ENCODE data around the gene TTC27. TPM values are rescaled to one million over a fixed set of nuclear protein-coding genes. Genes with fewer than 3 reads are reported as not detected.

Gene TTC27
- total RNA-seq, 6 donors from 2014 or later: 9.4 to 24.0 (median 12.3) TPM

- Histone ChIP-seq H3K9me3 (peaks cover 0 to 5% (median 0%) of the 10 kb centered on the region in 4 donors), H3K27ac (no peak overlapping the region), H3K4me3 (no peak overlapping the region), H3K4me1 (peaks cover 0 to under 1% (median 0%) of the 10 kb centered on the region in 4 donors), H3K36me3 (no peaks in the 10 kb centered on the region), H3K27me3 (no peaks in the 10 kb centered on the region)
- WGBS, 2 donors: 76 to 84% methylated on average over 2 of the region's 2 CpGs
- DNase-seq (no peak), ATAC-seq (ENCODE audit: low FRiP score in 2 of 2) (no peak)
- TF ChIP-seq CTCF (IDR thresholded peaks at IDR 0.05): no peak
- no peak for TF ChIP-seq POLR2AphosphoS5 (IDR thresholded peaks at IDR 0.05)
- TF ChIP-seq EP300 (IDR thresholded peaks at IDR 0.05): no peak
- no peak for TF ChIP-seq POLR2A (IDR thresholded peaks at IDR 0.05)
Measured at GRCh38 chr2:32832821-32833220, 205.0 kb downstream of the TTC27 start.

GRCh38 chr2:32833709-32834108 lies 205.9 kb downstream of the TTC27 start:
- Histone ChIP-seq H3K4me3 (no peak overlapping the region), H3K27ac (no peak overlapping the region), H3K4me1 (peaks cover 0 to 4% (median 0%) of the 10 kb centered on the region in 4 donors), H3K27me3 (no peaks in the 10 kb centered on the region), H3K9me3 (peaks cover 0 to 5% (median 0%) of the 10 kb centered on the region in 4 donors), H3K36me3 (no peaks in the 10 kb centered on the region)
- ATAC-seq (ENCODE audit: low FRiP score in 2 of 2): no peak
- TF ChIP-seq EP300 (IDR thresholded peaks at IDR 0.05): no peak
- TF ChIP-seq POLR2AphosphoS5 (IDR thresholded peaks at IDR 0.05): no peak
- 40 to 69% methylated on average over 2 of the region's 2 CpGs for WGBS, 2 donors
- no peak for DNase-seq

- peaks cover 0 to 4% (median 0%) of the 10 kb centered on the region in 4 donors for H3K4me1 ChIP-seq
- 48 to 60% methylated on average over 3 of the region's 3 CpGs for WGBS, 2 donors
- ATAC-seq (ENCODE audit: low FRiP score in 2 of 2): no peak
- TF ChIP-seq POLR2AphosphoS5 (IDR thresholded peaks at IDR 0.05): no peak
- TF ChIP-seq EP300 (IDR thresholded peaks at IDR 0.05): no peak
- no peak for TF ChIP-seq CTCF (IDR thresholded peaks at IDR 0.05)
- H3K27ac ChIP-seq: no peak overlapping the region
- H3K4me3 ChIP-seq: no peak overlapping the region
- no peaks in the 10 kb centered on the region for H3K9me3 ChIP-seq
- H3K36me3 ChIP-seq: no peaks in the 10 kb centered on the region
- DNase-seq: no peak
- no peaks in the 10 kb centered on the region for H3K27me3 ChIP-seq
Measured at GRCh38 chr2:32835148-32835547, 207.3 kb downstream of the TTC27 start.

GRCh38 chr2:32836933-32837332 lies 209.1 kb downstream of the TTC27 start:
- H3K4me1 ChIP-seq: peaks cover 0 to 4% (median 0%) of the 10 kb centered on the region in 4 donors

GRCh38 chr2:32838418-32838817 lies 210.6 kb downstream of the TTC27 start:
- DNase-seq (no peak), ATAC-seq (ENCODE audit: low FRiP score in 2 of 2) (no peak)
- peaks cover 0 to 4% (median 0%) of the 10 kb centered on the region in 4 donors for H3K4me1 ChIP-seq
- TF ChIP-seq CTCF (IDR thresholded peaks at IDR 0.05): no peak
- TF ChIP-seq POLR2AphosphoS5 (IDR thresholded peaks at IDR 0.05): no peak
- TF ChIP-seq POLR2A (IDR thresholded peaks at IDR 0.05): no peak
- TF ChIP-seq EP300 (IDR thresholded peaks at IDR 0.05): no peak
- no peaks in the 10 kb centered on the region for H3K9me3 ChIP-seq
- H3K4me3 ChIP-seq: no peak overlapping the region
- no peak overlapping the region for H3K27ac ChIP-seq
- WGBS, 2 donors: 56 to 63% methylated on average over 7 of the region's 7 CpGs
- H3K36me3 ChIP-seq: no peaks in the 10 kb centered on the region
- no peaks in the 10 kb centered on the region for H3K27me3 ChIP-seq

More at GRCh38 chr2:32836933-32837332, 209.1 kb downstream of the TTC27 start:
- H3K4me3 ChIP-seq: no peak overlapping the region
- no peaks in the 10 kb centered on the region for H3K9me3 ChIP-seq
- no peak overlapping the region for H3K27ac ChIP-seq
- H3K36me3 ChIP-seq: no peaks in the 10 kb centered on the region
- DNase-seq: no peak
- WGBS, 2 donors: 58 to 61% methylated on average over 5 of the region's 5 CpGs
- ATAC-seq (ENCODE audit: low FRiP score in 2 of 2): no peak
- TF ChIP-seq CTCF (IDR thresholded peaks at IDR 0.05): no peak
- H3K27me3 ChIP-seq: no peaks in the 10 kb centered on the region
